K562 (cell line): ENCODE measurements around the gene KCNK1. TPM values are rescaled to one million over a fixed set of nuclear protein-coding genes. Genes with fewer than 3 reads are reported as not detected.

Experiments
- ATAC-seq: fragments of 200-7000 bp; cut with Tn5 transposase; 3 replicates; pipeline ENCODE4 v1.9.1; 2020; ENCODE audit warnings: moderate library complexity
- BruUV-seq: library from RNA; stranded (reverse); fragments of 400-500 nt; replicated peaks from 2 replicates; lab custom pipeline; 2021; lab: Mats Ljungman, UMichigan
- CTCF ChIA-PET: fragments of 300-600 bp; formaldehyde crosslinking; extraction: SDS; loops from one replicate; lab custom pipeline; 2021; ENCODE audit warnings: low intra/inter-chr PET ratio; lab: Yijun Ruan, JAX
- POLR2A ChIA-PET: fragments of 300-600, 350-650 bp; sonication (Branson Sonifier 250); formaldehyde crosslinking; extraction: SDS; loops from one replicate; lab custom pipeline; 2021; ENCODE audit warnings: antibody characterized with exemption, inconsistent platforms; lab: Yijun Ruan, JAX
- DNase-seq, 4 experiments: peaks; one replicate each; pipeline versions ENCODE4 v3.0.0 to v3.0.0-alpha.2; 2011 to 2018; ENCODE audit warnings: low spot score in 3 of 4, mixed read lengths in 3 of 4; ENCODE audit errors: extremely low read depth in 1 of 4
- FAIRE-seq: peaks from 2 replicates; lab custom pipeline; 2011; peaks lifted over from hg19 to GRCh38; lab: Jason Lieb, UNC
- H2AFZ ChIP-seq: 2 replicates; pipeline ENCODE4 v1.6.0; 2011; ENCODE audit warnings: low read depth, low read length, control low read depth, inconsistent platforms
- H3K27ac ChIP-seq: fragments of 200-600 bp; 3 replicates; pipeline ENCODE4 v1.8.0; 2011; ENCODE audit warnings: low read depth, mild to moderate bottlenecking, control low read depth, inconsistent platforms, low read length, moderate library complexity, mixed read lengths; ENCODE audit errors: extremely low read depth
- H3K27me3 ChIP-seq, 2 experiments: fragments of 300-600 bp in 1 of 2; 2 replicates in 1 of 2; 3 replicates in 1 of 2; pipeline versions ENCODE4 v1.6.0 to v1.8.0; 2011; ENCODE audit warnings: inconsistent platforms in 2 of 2, low read length in 2 of 2, mild to moderate bottlenecking in 1 of 2, mixed read lengths in 1 of 2, moderate library complexity in 1 of 2; ENCODE audit not compliant: control insufficient read depth in 2 of 2, insufficient read depth in 2 of 2
- H3K36me3 ChIP-seq: fragments of 300-600 bp; 3 replicates; pipeline ENCODE4 v1.8.0; 2011; ENCODE audit warnings: mild to moderate bottlenecking, low read length, inconsistent platforms; ENCODE audit not compliant: control insufficient read depth, insufficient read depth
- H3K4me1 ChIP-seq, 2 experiments: fragments of 200-600 bp in 1 of 2; replicated peaks in 1 of 2; 2 replicates in 1 of 2; 3 replicates in 1 of 2; pipeline versions ENCODE4 v1.5.1 to v1.8.0; 2011; ENCODE audit warnings: inconsistent platforms in 2 of 2, low read length in 2 of 2, mild to moderate bottlenecking in 1 of 2, mixed read lengths in 1 of 2, moderate library complexity in 1 of 2; ENCODE audit not compliant: control insufficient read depth in 2 of 2, insufficient read depth in 2 of 2
- H3K4me2 ChIP-seq: 2 replicates; pipeline ENCODE4 v1.6.1; 2011; ENCODE audit warnings: low read length, control low read depth, inconsistent platforms, mixed read lengths; ENCODE audit not compliant: insufficient read depth
- H3K4me3 ChIP-seq: fragments of 200-600 bp; sonication (generic), shearing (Covaris generic); 2 replicates; pipeline ENCODE4 v1.5.1; 2016; ENCODE audit warnings: control low read depth, inconsistent platforms
- H3K79me2 ChIP-seq: fragments of 200-600 bp; 3 replicates; pipeline ENCODE4 v1.8.0; 2011; ENCODE audit warnings: low read length, inconsistent platforms; ENCODE audit not compliant: control insufficient read depth, insufficient read depth
- H3K9ac ChIP-seq, 2 experiments: 2 replicates each; pipeline versions ENCODE4 v1.6.0 to v1.6.1; 2011; ENCODE audit warnings: low read depth in 2 of 2, low read length in 2 of 2, control low read depth in 1 of 2, inconsistent platforms in 1 of 2, mild to moderate bottlenecking in 1 of 2, mixed read lengths in 1 of 2; ENCODE audit not compliant: insufficient read depth in 1 of 2
- H3K9me1 ChIP-seq: one replicate; pipeline ENCODE4 v1.6.0; 2011; ENCODE audit warnings: inconsistent platforms, mild to moderate bottlenecking, low read length, moderate library complexity; ENCODE audit not compliant: control insufficient read depth, insufficient read depth
- H3K9me3 ChIP-seq: replicated peaks from 2 replicates; pipeline ENCODE4 v1.5.1; 2011; ENCODE audit warnings: low read depth, low read length, inconsistent platforms; ENCODE audit not compliant: control insufficient read depth, insufficient read depth
- H4K20me1 ChIP-seq: replicated peaks from 2 replicates; pipeline ENCODE4 v1.6.1; 2011; ENCODE audit warnings: low read length, inconsistent platforms, mixed read lengths; ENCODE audit not compliant: control insufficient read depth, insufficient read depth
- BRD9 ChIP-seq: fragments of 450-650 bp; IDR thresholded peaks from 2 replicates; pipeline ENCODE4 v1.6.1; 2018; ENCODE audit warnings: low read depth; ENCODE audit not compliant: partially characterized antibody
- C11orf30 ChIP-seq: fragments of 450-650 bp; IDR thresholded peaks from 2 replicates; pipeline ENCODE4 v1.6.1; 2016; ENCODE audit warnings: low read depth, mild to moderate bottlenecking
- DNMT1 ChIP-seq: fragments of 450-650 bp; IDR thresholded peaks from 2 replicates; pipeline ENCODE4 v1.6.1; 2016; ENCODE audit warnings: antibody characterized with exemption, mild to moderate bottlenecking
- HLTF ChIP-seq: fragments of 450-650 bp; IDR thresholded peaks from 2 replicates; pipeline ENCODE4 v1.6.1; 2016
- NEUROD1 ChIP-seq: fragments of 150-350 bp; IDR thresholded peaks from 2 replicates; pipeline ENCODE4 v1.6.1; 2014; ENCODE audit warnings: borderline replicate concordance, low read length, low read depth; ENCODE audit not compliant: partially characterized antibody
- SUPT5H ChIP-seq: fragments of 450-650 bp; IDR thresholded peaks from 2 replicates; pipeline ENCODE4 v1.6.1; 2016
- ZBTB7A ChIP-seq: IDR thresholded peaks from 2 replicates; pipeline ENCODE4 v1.6.1; 2011; ENCODE audit warnings: low read depth, mild to moderate bottlenecking, low read length, moderate library complexity, borderline replicate concordance; ENCODE audit not compliant: control insufficient read depth
- ZNF436 ChIP-seq: fragments of 250-450, 450-650 bp; sonication (Bioruptor Pico); formaldehyde crosslinking; IDR thresholded peaks from 2 replicates; pipeline ENCODE4 v1.7.0; 2020; ENCODE audit warnings: mild to moderate bottlenecking
- ZNF445 ChIP-seq: fragments of 250-450 bp; sonication (Bioruptor Pico); IDR thresholded peaks from 2 replicates; pipeline ENCODE4 v1.4.0; 2020; ENCODE audit warnings: low read depth, mild to moderate bottlenecking, moderate library complexity
- WGBS: fragments of 100-300 bp; shearing (Covaris generic); methylation state at CpG from one replicate; pipeline ENCODE4 v1.1.6; 2016; ENCODE audit warnings: low coverage, mixed read lengths; ENCODE audit not compliant: insufficient coverage; ENCODE audit errors: missing lambda C conversion rate; 5-methylcytosine and 5-hydroxymethylcytosine counted together
- in situ Hi-C: fragments of 300-500 bp; cut with MboI; formaldehyde crosslinking; loops from 4 replicates; pipeline ENCODE4 v1.15.0; 2018; ENCODE audit warnings: inconsistent platforms, mixed read lengths
- intact Hi-C: fragments of 100-400 bp; cut with micrococcal nuclease; formaldehyde crosslinking; loops from 2 replicates; pipeline ENCODE4 v1.14.2; 2022
- polyA plus RNA-seq, 8 experiments: library from polyadenylated mRNA; depleted of rRNA in 4 of 8; stranded (reverse) in 5 of 8; unstranded in 3 of 8; fragments of >200 nt; fragmentation: Nextera tagmentation in 2 of 8; fragmentation: Illumina TruSeq in 1 of 8; extraction: Ambion mirVana in 2 of 8; extraction: Trizol in 1 of 8; gene quantifications; 2 replicates each; pipeline versions ENCODE4 v1.2.1 to v1.2.3, GENCODE V29; 2011 to 2014; ENCODE audit warnings: inconsistent platforms in 1 of 8, missing spikeins in 1 of 8
- total RNA-seq, 7 experiments: library from RNA; depleted of rRNA in 6 of 7; stranded (reverse); fragments of >200 nt in 6 of 7; fragmentation: Illumina TruSeq in 2 of 7; extraction: Trizol in 2 of 7; gene quantifications; 2 replicates each; pipeline versions ENCODE4 v1.2.1 to v1.2.3, GENCODE V29; 2011 to 2021; ENCODE audit warnings: low replicate concordance in 1 of 7
- TF ChIP-seq, protein P1 (sequence below): sonication (generic); formaldehyde crosslinking; IDR thresholded peaks from 2 replicates; pipeline ENCODE4 v1.8.0; 2022; ENCODE audit warnings: missing genetic modification reagents, mild to moderate bottlenecking, moderate library complexity, borderline replicate concordance
- TF ChIP-seq, protein P2 (sequence below): fragments of 450-650 bp; conservative IDR thresholded peaks from 2 replicates; pipeline ENCODE4 v1.6.1; 2016; ENCODE audit warnings: missing genetic modification characterization, low read depth, mild to moderate bottlenecking, missing compliant biosample characterization, moderate library complexity
- TF ChIP-seq, protein P3 (sequence below): sonication (generic); formaldehyde crosslinking; IDR thresholded peaks from 2 replicates; pipeline ENCODE4 v1.5.0; 2020; ENCODE audit warnings: missing genetic modification reagents

The KCNK1 gene
- total and polyA plus RNA-seq, 9 of the 15 experiments (the other 6 are each of a cell fraction or from before 2014, with no cell fraction given): 3.1 to 22.7 (median 6.0) TPM

DNA sequence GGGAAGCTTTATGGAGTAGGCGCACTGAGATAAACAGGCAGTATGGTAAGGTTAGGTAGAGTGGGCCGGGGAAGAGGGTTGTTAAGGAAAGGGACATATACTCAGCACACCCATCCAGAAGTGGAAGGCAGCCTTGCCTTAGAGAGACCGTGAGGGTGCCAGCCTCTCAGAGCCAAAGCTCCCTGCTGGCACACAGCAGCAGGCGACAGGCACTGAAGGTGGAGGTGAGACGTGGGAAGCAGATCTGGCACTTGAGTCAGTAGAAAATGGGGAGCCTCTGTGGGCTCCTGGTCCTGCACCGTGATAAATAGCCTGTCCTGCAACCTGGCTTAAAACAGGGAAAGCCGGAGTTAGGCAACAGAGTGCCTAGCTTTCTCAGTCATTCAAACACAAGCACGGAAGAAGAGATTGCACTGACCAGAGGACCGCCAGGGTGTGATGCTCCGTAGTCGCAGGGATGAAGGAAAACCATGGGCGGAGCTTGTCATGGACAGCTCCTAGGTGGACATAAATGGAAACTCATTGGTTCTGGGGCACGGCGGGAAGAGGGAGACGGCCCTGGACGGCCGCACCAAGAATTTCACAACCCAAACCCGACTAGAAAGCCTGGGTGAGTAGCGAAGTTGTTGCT is 15.5 kb downstream of the KCNK1 start:
- Histone ChIP-seq H3K27me3 (no peaks in the 10 kb centered on the region), H3K4me3 (no peak overlapping the region), H3K9me1 (no peaks in the 10 kb centered on the region), H3K4me1 (peaks cover 12 to 40% of the 10 kb centered on the region in 2 experiments; a peak in 3 of 5 replicates), H3K9me3 (no peaks in the 10 kb centered on the region; the same call in 1 of the 2 replicates), H3K9ac (no peak overlapping the region; a peak in 1 of 4 replicates), H3K4me2 (no peak overlapping the region), H4K20me1 (0 out of 2 replicates have a peak, but pooled peaks cover 4% of the 10 kb centered on the region), H3K79me2 (peaks cover 25% of the 10 kb centered on the region), H3K36me3 (peaks cover 36% of the 10 kb centered on the region), H2AFZ (no peak overlapping the region), H3K27ac (no peak overlapping the region)
- ChIA-PET CTCF (no interaction called here), POLR2A (interaction anchor here (0.6 kb wide), 1 partner anchor 931 kb away, joined by 3 read pairs; no protein-coding TSS in a partner anchor)
- TF ChIP-seq SUPT5H (peak; percentile 25; the same call in 1 of the 2 replicates), ZBTB7A (no peak)
- intact Hi-C loops (no loop called here), in situ Hi-C loops (no loop called here)
- ATAC-seq (no peak), DNase-seq (no peak), FAIRE-seq (no peak)
- 87% methylated on average over 19 of the region's 19 CpGs for WGBS
- BruUV-seq: no TSS peak

DNA sequence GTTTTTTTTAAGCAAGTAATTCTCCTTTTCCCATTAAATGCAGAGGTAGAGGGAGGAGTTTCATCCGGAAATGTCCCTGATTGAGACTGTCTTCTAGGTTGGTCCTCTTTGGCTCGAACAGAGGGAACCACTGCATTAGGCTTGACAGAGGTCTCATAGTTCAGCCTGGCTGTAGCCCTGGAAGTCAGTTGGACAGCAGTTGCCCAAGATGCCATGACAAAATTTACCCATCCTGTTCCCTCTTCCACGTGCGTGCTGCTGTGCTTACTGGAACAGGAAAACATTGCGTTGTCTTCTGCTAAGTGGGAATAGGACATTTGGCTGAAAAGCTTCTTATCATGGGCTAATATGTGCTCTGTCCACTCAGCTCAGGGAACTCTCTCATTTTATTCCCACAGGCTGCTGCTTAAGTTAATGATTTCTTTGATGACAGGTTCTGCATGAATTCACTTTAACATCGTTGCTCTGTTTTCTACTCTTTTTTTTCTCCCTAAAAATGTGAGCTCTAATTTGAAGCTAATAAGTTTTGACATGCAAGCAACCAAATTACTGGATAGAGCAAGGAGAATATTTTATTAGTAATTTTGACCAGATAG is 18.0 kb downstream of the KCNK1 start:
- ATAC-seq (no peak), DNase-seq (no peak), FAIRE-seq (no peak)
- Histone ChIP-seq H3K4me1 (peaks cover 6 to 42% of the 10 kb centered on the region in 2 experiments), H3K4me3 (no peak overlapping the region), H4K20me1 (no peaks in the 10 kb centered on the region), H3K9me1 (no peaks in the 10 kb centered on the region), H3K36me3 (peaks cover 40% of the 10 kb centered on the region), H3K27ac (no peak overlapping the region), H3K4me2 (no peak overlapping the region), H3K9me3 (no peaks in the 10 kb centered on the region; the same call in 1 of the 2 replicates), H3K27me3 (no peaks in the 10 kb centered on the region), H2AFZ (peak overlapping the region; percentile 30), H3K79me2 (peaks cover 24% of the 10 kb centered on the region), H3K9ac (no peak overlapping the region)
- CTCF ChIA-PET: no interaction called here
- intact Hi-C loops (loop anchor here (10.0 kb wide), 1 partner anchor 163 kb away; no protein-coding TSS in a partner anchor), in situ Hi-C loops (no loop called here)
- POLR2A ChIA-PET: interaction anchor here (0.9 to 1.1 kb wide), 2 partner anchors 15 to 369 kb away, joined by 3 read pairs; no protein-coding TSS in a partner anchor
- 74% methylated on average over 6 of the region's 6 CpGs for WGBS
- no TSS peak for BruUV-seq
- TF ChIP-seq HLTF (no peak), NEUROD1 (no peak), BRD9 (no peak), ZNF436 (no peak), C11orf30 (no peak), DNMT1 (no peak), ZNF445 (no peak)
- TF ChIP-seq, protein P1, sequence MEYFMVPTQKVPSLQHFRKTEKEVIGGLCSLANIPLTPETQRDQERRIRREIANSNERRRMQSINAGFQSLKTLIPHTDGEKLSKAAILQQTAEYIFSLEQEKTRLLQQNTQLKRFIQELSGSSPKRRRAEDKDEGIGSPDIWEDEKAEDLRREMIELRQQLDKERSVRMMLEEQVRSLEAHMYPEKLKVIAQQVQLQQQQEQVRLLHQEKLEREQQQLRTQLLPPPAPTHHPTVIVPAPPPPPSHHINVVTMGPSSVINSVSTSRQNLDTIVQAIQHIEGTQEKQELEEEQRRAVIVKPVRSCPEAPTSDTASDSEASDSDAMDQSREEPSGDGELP (CRISPR knock-in tag): no peak
- TF ChIP-seq, protein P2, sequence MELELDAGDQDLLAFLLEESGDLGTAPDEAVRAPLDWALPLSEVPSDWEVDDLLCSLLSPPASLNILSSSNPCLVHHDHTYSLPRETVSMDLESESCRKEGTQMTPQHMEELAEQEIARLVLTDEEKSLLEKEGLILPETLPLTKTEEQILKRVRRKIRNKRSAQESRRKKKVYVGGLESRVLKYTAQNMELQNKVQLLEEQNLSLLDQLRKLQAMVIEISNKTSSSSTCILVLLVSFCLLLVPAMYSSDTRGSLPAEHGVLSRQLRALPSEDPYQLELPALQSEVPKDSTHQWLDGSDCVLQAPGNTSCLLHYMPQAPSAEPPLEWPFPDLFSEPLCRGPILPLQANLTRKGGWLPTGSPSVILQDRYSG (tag): no peak
- TF ChIP-seq, protein P3, sequence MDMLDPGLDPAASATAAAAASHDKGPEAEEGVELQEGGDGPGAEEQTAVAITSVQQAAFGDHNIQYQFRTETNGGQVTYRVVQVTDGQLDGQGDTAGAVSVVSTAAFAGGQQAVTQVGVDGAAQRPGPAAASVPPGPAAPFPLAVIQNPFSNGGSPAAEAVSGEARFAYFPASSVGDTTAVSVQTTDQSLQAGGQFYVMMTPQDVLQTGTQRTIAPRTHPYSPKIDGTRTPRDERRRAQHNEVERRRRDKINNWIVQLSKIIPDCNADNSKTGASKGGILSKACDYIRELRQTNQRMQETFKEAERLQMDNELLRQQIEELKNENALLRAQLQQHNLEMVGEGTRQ (CRISPR knock-in tag): no peak
